DND-41 (cell line): ENCODE results near the gene DNAJC16.

Experiments
- ATAC-seq: fragments of 200-7000 bp; cut with Tn5 transposase; 3 replicates; pipeline ENCODE4 v1.9.1; 2021; ENCODE audit warnings: low read depth; ENCODE audit not compliant: insufficient read depth
- DNase-seq: peaks from one replicate; pipeline ENCODE4 v3.0.0-alpha.2; 2020
- H2AFZ ChIP-seq: 2 replicates; pipeline ENCODE4 v1.6.0; 2012; ENCODE audit warnings: low read depth, low read length
- H3K27ac ChIP-seq: 2 replicates; pipeline ENCODE4 v1.5.1; 2012; ENCODE audit warnings: low read length, inconsistent platforms
- H3K27me3 ChIP-seq: fragments of 200-600 bp; sonication (generic); 2 replicates; pipeline ENCODE4 v1.6.0; 2012; ENCODE audit warnings: low read length, mild to moderate bottlenecking, inconsistent platforms; ENCODE audit not compliant: insufficient read depth, poor library complexity
- H3K36me3 ChIP-seq: 2 replicates; pipeline ENCODE4 v1.5.1; 2012; ENCODE audit warnings: low read length, inconsistent platforms; ENCODE audit not compliant: insufficient read depth
- H3K4me1 ChIP-seq: 2 replicates; pipeline ENCODE4 v1.5.1; 2012; ENCODE audit warnings: mild to moderate bottlenecking, low read length; ENCODE audit not compliant: insufficient read depth
- H3K4me2 ChIP-seq: 2 replicates; pipeline ENCODE4 v1.6.0; 2012; ENCODE audit warnings: mild to moderate bottlenecking, moderate library complexity, low read length, inconsistent platforms; ENCODE audit not compliant: insufficient read depth
- H3K4me3 ChIP-seq, 2 experiments: fragments of 200-600 bp in 1 of 2; shearing (Covaris generic) in 1 of 2; 2 replicates each; pipeline ENCODE4 v1.5.1; 2012 to 2016; ENCODE audit warnings: inconsistent platforms in 2 of 2, low read length in 2 of 2, mild to moderate bottlenecking in 2 of 2, low read depth in 1 of 2, moderate library complexity in 1 of 2
- H3K79me2 ChIP-seq: 2 replicates; pipeline ENCODE4 v1.6.0; 2012; ENCODE audit warnings: low read length, inconsistent platforms; ENCODE audit not compliant: insufficient read depth
- H3K9ac ChIP-seq: 2 replicates; pipeline ENCODE4 v1.6.0; 2012; ENCODE audit warnings: low read depth, mild to moderate bottlenecking, inconsistent platforms, low read length, moderate library complexity
- H3K9me3 ChIP-seq: 2 replicates; pipeline ENCODE4 v1.5.1; 2012; ENCODE audit warnings: low read length, moderate library complexity, mild to moderate bottlenecking, inconsistent platforms; ENCODE audit not compliant: insufficient read depth, severe bottlenecking
- H4K20me1 ChIP-seq: 2 replicates; pipeline ENCODE4 v1.6.0; 2012; ENCODE audit warnings: low read length; ENCODE audit not compliant: insufficient read depth
- EZH2 ChIP-seq: IDR thresholded peaks from 3 replicates; pipeline ENCODE4 v1.6.1; 2012; ENCODE audit warnings: borderline replicate concordance, low read depth, mild to moderate bottlenecking, moderate library complexity, low read length, inconsistent platforms; ENCODE audit not compliant: severe bottlenecking
- TF ChIP-seq, protein P1 (sequence below): IDR thresholded peaks from 2 replicates; pipeline ENCODE4 v1.5.1; 2012; ENCODE audit warnings: borderline replicate concordance, low read length, moderate library complexity, mild to moderate bottlenecking; ENCODE audit not compliant: poor library complexity, severe bottlenecking; ENCODE audit errors: extremely low read depth

Gene DNAJC16

DNA sequence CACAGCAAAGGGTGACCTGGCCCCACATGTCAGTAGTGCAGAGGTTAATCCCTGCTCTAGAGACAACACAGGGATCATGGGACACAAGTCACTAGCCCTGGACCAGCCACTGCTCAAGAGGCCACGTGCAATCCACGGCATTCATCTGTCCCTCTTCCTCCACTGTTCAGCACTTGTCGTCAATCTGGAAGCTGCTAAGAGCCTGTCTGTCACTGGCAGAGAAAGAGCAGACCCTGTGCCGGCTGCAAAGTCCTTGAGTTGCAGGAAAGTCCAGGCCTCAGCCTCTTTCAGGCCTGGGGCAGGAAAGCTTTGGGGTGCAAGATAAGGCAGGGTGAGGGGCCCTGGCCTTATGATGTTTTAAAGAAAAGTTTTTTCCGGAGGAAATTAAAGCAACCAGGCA, 34.1 kb upstream of the DNAJC16 start:
- DNase-seq = no peak
- no peak overlapping the region for H3K9ac ChIP-seq

DNA sequence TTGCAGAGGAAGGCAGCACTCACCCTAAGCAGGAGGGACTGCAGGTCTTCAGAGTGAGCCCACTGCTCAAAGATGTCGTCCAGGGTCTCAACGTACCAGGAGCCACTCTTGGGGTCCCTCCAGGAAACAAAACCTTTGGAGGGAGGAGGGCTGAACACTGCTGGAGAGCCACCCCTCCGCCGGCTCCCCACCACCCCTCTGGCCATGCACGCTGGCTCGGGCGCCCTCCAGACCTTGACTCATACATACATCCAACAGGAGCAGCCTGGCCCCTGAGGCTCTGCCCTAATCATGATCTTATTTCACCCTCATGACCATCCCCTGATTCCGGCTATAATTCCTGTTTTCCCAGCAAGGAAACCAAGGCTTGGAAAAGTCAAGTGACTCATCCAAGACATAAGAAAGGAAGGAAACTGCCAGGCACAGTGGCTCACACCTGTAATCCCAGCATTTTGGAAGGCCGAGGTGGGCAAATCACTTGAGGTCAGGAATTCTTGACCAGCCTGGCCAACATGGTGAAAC, 32.7 kb upstream of the DNAJC16 start:
- no peak overlapping the region for H3K4me2 ChIP-seq
- DNase-seq (no peak), ATAC-seq (no peak)
- no peaks in the 10 kb centered on the region for H3K36me3 ChIP-seq
- no peaks in the 10 kb centered on the region for H3K4me1 ChIP-seq
- no peak overlapping the region for H2AFZ ChIP-seq
- H3K79me2 ChIP-seq = no peaks in the 10 kb centered on the region
- H3K4me3 ChIP-seq = no peak overlapping the region
- no peaks in the 10 kb centered on the region for H3K27me3 ChIP-seq
- no peaks in the 10 kb centered on the region for H3K9me3 ChIP-seq
- no peaks in the 10 kb centered on the region for H4K20me1 ChIP-seq
- no peak overlapping the region for H3K27ac ChIP-seq
- H3K9ac ChIP-seq = no peak overlapping the region
- no peak for TF ChIP-seq EZH2
- TF ChIP-seq, protein P1, sequence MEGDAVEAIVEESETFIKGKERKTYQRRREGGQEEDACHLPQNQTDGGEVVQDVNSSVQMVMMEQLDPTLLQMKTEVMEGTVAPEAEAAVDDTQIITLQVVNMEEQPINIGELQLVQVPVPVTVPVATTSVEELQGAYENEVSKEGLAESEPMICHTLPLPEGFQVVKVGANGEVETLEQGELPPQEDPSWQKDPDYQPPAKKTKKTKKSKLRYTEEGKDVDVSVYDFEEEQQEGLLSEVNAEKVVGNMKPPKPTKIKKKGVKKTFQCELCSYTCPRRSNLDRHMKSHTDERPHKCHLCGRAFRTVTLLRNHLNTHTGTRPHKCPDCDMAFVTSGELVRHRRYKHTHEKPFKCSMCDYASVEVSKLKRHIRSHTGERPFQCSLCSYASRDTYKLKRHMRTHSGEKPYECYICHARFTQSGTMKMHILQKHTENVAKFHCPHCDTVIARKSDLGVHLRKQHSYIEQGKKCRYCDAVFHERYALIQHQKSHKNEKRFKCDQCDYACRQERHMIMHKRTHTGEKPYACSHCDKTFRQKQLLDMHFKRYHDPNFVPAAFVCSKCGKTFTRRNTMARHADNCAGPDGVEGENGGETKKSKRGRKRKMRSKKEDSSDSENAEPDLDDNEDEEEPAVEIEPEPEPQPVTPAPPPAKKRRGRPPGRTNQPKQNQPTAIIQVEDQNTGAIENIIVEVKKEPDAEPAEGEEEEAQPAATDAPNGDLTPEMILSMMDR = no peak

More for the DNA sequence above, 34.1 kb upstream of the DNAJC16 start:
- TF ChIP-seq, protein P1 = no peak
- no peak for TF ChIP-seq EZH2
- Histone ChIP-seq H3K27ac (no peak overlapping the region), H3K4me1 (no peaks in the 10 kb centered on the region), H3K4me2 (no peak overlapping the region), H2AFZ (no peak overlapping the region), H3K79me2 (no peaks in the 10 kb centered on the region), H3K4me3 (no peak overlapping the region), H3K9me3 (no peaks in the 10 kb centered on the region), H3K36me3 (no peaks in the 10 kb centered on the region), H3K27me3 (no peaks in the 10 kb centered on the region), H4K20me1 (no peaks in the 10 kb centered on the region)
- no peak for ATAC-seq

DNA sequence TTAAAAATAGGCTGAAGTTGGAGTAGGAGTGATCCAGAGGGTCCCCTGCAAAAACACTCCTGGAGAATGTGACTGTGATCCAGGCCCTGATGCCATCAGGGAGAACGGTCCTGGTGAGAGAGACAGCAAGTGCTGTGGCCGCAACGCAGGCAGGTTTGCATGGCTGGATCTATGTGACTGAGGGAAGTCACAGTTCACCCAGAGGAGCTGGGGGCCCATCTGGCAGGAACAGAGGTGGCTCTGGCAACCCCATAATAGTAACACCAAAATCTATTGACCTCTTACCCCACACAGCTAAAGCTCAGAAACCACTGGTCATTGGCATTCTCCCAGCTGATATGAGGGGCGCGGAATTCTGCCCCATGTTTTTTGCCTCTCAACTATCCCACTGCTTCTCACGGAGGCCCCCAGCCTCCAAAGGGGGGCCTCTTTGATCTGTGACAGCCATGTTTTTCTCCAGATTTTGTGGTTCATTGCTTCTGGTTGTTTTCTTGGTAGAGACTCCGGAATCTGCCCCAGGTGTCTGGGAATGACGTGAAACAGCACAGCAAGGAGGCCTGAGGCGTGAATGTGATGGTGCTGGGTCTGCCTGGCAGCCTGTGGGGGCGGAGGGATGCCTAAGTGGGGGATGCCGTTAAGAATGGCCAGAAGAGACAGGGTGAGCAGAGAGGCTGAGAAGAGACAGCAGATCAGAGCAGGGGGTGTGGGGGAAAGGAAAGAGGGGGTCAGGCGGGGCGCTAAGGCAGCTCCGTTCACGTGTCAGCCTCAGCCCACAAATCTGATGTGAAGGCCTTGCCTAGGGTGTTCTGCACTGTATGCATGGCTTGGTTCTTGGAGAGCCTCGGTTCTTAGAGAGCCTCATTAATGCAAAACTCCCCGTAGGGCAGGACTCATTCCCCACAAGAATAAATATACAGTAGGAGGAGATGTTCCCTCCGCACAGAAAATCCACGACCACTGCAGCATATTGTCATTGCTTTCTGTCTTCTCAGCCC, 26.2 kb upstream of the DNAJC16 start:
- Histone ChIP-seq H4K20me1 (no peaks in the 10 kb centered on the region), H3K36me3 (no peaks in the 10 kb centered on the region), H2AFZ (no peak overlapping the region), H3K79me2 (no peaks in the 10 kb centered on the region), H3K9ac (no peak overlapping the region), H3K27me3 (no peaks in the 10 kb centered on the region), H3K4me2 (no peak overlapping the region), H3K4me1 (no peaks in the 10 kb centered on the region), H3K27ac (no peak overlapping the region), H3K4me3 (no peak overlapping the region), H3K9me3 (no peaks in the 10 kb centered on the region)
- TF ChIP-seq, protein P1 = no peak
- TF ChIP-seq EZH2 = no peak
- DNase-seq (no peak), ATAC-seq (no peak)
